Upper lobe of left lung (tissue), 6 donors: ENCODE results near the gene HTATIP2. TPM values are rescaled to one million over a fixed set of nuclear protein-coding genes. Genes with fewer than 3 reads are reported as not detected.
"Not testable (repeated sequence)": the region's sequence is repeated elsewhere in the genome, so short reads cannot be mapped to it uniquely, and the experiment has no call there.

Experiments
- ATAC-seq, 2 donors: fragments of 200-7000 bp; cut with Tn5 transposase; one replicate each; pipeline ENCODE4 v1.9.1; 2022; ENCODE audit warnings: mild to moderate bottlenecking in 2 of 2, moderate library complexity in 2 of 2; ENCODE audit not compliant: low FRiP score in 2 of 2
- DNase-seq, 2 donors: peaks; one replicate each; pipeline ENCODE4 v3.0.0-alpha.2; 2019 to 2020
- H3K27ac ChIP-seq, 4 donors: fragments of 200-600 bp; sonication (generic); one replicate each; pipeline ENCODE4 v1.5.1; 2016 to 2019
- H3K27me3 ChIP-seq, 4 donors: fragments of 200-600 bp; sonication (generic); one replicate each; pipeline ENCODE4 v1.5.1; 2017 to 2019
- H3K36me3 ChIP-seq, 4 donors: fragments of 200-600 bp; sonication (generic); one replicate each; pipeline ENCODE4 v1.5.1; 2016 to 2019
- H3K4me1 ChIP-seq, 4 donors: fragments of 200-600 bp; sonication (generic); one replicate each; pipeline ENCODE4 v1.5.1; 2018 to 2019
- H3K4me3 ChIP-seq, 4 donors: fragments of 200-600 bp; sonication (generic); one replicate each; pipeline ENCODE4 v1.5.1; 2017 to 2019; ENCODE audit warnings: mild to moderate bottlenecking in 2 of 4, moderate library complexity in 1 of 4
- H3K9me3 ChIP-seq, 4 donors: fragments of 200-600 bp; sonication (generic); one replicate each; pipeline ENCODE4 v1.5.1; 2018 to 2019
- EP300 ChIP-seq, 4 donors: sonication (generic); formaldehyde crosslinking; IDR thresholded peaks; one replicate each; pipeline ENCODE4 v1.5.1; 2017; ENCODE audit warnings: antibody characterized with exemption in 4 of 4, control low read depth in 2 of 4
- POLR2A ChIP-seq, 4 donors: fragments of 450-650 bp; IDR thresholded peaks; one replicate each; pipeline ENCODE4 v1.5.1; 2016 to 2017; ENCODE audit warnings: antibody characterized with exemption in 4 of 4, mild to moderate bottlenecking in 2 of 4
- POLR2AphosphoS5 ChIP-seq, 2 donors: sonication (generic); formaldehyde crosslinking; IDR thresholded peaks; one replicate each; pipeline ENCODE4 v1.5.1; 2017; ENCODE audit warnings: antibody characterized with exemption in 2 of 2
- WGBS, 2 donors: methylation state at CpG; one replicate each; pipeline ENCODE4 v1.1.5; 2017 to 2018; 5-methylcytosine and 5-hydroxymethylcytosine counted together
- total RNA-seq, 6 donors: library from RNA; depleted of rRNA in 4 of 6; stranded (reverse); fragments of >200 nt in 4 of 6; gene quantifications; one replicate each; pipeline versions ENCODE4 v1.1.0 to v1.2.1, GENCODE V29; 2016 to 2021
- TF ChIP-seq, protein P1 (sequence below), 6 experiments: fragments of 450-650 bp in 4 of 6; fragments of 200-600 bp in 2 of 6; sonication (generic) in 2 of 6; IDR thresholded peaks; one replicate each; pipeline ENCODE4 v1.5.1; 2016 to 2019; ENCODE audit warnings: antibody characterized with exemption in 6 of 6
- donor health status: DM: no; HTN: no; CAD: no; lungs with moderate emphysema.
- donor health status: DM: no; HTN: yes; CAD: no; lungs with severe emphysema.

HTATIP2 gene
- total RNA-seq, 6 donors from 2014 or later: 19.9 to 97.8 (median 51.6) TPM

DNA sequence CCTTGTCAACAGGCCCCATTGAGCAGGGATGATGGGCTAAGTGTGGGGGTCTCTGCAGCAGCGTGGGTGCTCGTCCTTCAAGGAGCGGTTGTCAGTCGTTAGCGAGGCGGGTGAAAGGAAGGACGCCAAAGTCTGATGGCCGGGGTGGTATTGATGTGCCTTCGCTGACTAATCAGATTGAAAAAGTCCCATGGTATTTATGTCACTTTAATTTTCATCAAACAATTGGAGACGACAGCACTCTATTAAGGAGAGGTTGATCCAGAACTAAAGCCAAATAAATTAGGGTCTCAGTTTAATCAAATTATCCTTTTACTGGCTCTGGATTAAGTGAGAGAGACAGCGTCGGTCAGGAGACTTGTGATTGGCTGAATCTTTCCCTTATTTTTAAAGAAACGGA, 9.6 kb downstream of the HTATIP2 start:
- ATAC-seq: no peak
- Histone ChIP-seq H3K9me3 (no peaks in the 10 kb centered on the region), H3K36me3 (peaks cover 7 to 48% (median 18%) of the 10 kb centered on the region in 4 donors), H3K4me3 (no peak overlapping the region), H3K27me3 (no peaks in the 10 kb centered on the region), H3K27ac (no peak overlapping the region), H3K4me1 (no peaks in the 10 kb centered on the region)
- no peak for DNase-seq
- WGBS, 2 donors: 91 to 92% methylated on average over 13 of the region's 13 CpGs
- TF ChIP-seq POLR2A (IDR thresholded peaks at IDR 0.05) (no peak), EP300 (IDR thresholded peaks at IDR 0.05) (no peak), POLR2AphosphoS5 (IDR thresholded peaks at IDR 0.05) (no peak)
- TF ChIP-seq, protein P1, sequence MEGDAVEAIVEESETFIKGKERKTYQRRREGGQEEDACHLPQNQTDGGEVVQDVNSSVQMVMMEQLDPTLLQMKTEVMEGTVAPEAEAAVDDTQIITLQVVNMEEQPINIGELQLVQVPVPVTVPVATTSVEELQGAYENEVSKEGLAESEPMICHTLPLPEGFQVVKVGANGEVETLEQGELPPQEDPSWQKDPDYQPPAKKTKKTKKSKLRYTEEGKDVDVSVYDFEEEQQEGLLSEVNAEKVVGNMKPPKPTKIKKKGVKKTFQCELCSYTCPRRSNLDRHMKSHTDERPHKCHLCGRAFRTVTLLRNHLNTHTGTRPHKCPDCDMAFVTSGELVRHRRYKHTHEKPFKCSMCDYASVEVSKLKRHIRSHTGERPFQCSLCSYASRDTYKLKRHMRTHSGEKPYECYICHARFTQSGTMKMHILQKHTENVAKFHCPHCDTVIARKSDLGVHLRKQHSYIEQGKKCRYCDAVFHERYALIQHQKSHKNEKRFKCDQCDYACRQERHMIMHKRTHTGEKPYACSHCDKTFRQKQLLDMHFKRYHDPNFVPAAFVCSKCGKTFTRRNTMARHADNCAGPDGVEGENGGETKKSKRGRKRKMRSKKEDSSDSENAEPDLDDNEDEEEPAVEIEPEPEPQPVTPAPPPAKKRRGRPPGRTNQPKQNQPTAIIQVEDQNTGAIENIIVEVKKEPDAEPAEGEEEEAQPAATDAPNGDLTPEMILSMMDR (IDR thresholded peaks at IDR 0.05): no peak

DNA sequence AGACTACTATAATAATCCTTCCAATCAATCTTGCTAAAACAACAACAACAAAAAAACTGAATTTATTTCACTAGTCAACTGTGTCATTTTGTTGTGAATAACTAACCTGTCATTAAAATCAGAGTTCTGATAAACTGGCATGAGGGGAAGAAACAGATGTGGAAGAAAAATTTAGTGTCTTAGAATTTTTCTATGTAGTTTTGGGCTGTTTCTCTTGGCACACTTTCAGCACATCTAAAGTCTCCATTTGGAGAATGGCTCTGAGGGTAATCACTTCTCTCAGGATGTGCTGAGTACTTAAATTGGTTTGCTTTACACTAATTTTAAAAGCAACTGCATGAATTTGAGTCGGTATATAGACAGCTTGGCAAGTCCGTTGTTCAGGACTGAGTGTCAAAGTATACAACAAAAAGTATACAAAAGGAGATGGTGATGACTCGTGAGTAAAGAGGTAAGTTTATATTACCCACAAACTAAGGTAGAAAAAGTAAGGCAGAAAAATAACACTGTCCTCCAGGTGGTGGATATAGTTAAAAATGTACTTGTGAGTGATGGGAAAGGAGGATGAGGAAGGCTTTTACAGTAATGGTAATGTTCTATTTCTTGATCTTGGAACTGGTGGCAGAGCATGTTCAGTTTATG, 10.2 kb downstream of the HTATIP2 start:
- no peak for TF ChIP-seq POLR2AphosphoS5 (IDR thresholded peaks at IDR 0.05)
- TF ChIP-seq EP300 (IDR thresholded peaks at IDR 0.05): no peak
- TF ChIP-seq, protein P1 (IDR thresholded peaks at IDR 0.05): no peak
- TF ChIP-seq POLR2A (IDR thresholded peaks at IDR 0.05): no peak
- 76 to 83% methylated on average over 3 of the region's 3 CpGs for WGBS, 2 donors
- peaks cover 7 to 52% (median 23%) of the 10 kb centered on the region in 4 donors for H3K36me3 ChIP-seq
- no peaks in the 10 kb centered on the region for H3K27me3 ChIP-seq
- no peak overlapping the region for H3K27ac ChIP-seq
- no peaks in the 10 kb centered on the region for H3K9me3 ChIP-seq
- ATAC-seq: no peak
- DNase-seq: no peak
- H3K4me3 ChIP-seq: no peak overlapping the region
- H3K4me1 ChIP-seq: no peaks in the 10 kb centered on the region

DNA sequence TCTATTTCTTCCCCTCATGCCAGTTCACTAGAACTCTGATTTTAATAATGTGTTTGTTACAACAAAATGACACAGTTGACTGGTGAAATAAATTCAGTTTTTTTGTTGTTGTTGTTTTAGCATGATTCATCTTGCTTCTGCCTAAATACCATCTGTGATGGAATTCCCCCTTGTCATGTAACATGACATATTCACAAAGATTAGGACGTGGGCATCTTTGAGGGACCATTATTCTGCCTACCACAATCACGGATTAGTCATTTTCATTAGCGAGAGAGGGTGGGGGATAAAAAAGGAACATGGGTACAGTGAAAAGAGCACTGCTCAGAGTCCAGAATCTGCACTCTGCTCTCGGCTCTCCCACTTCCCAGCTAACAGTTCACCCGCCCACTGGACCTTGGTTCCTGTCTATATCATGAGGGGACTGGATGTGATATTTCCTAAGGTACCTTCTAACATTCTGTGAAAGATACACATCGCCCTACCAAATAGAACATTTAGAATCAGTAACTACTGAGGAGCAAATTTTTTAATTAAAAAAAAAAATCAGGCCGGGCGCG, 11.3 kb downstream of the HTATIP2 start:
- DNase-seq: no peak

DNA sequence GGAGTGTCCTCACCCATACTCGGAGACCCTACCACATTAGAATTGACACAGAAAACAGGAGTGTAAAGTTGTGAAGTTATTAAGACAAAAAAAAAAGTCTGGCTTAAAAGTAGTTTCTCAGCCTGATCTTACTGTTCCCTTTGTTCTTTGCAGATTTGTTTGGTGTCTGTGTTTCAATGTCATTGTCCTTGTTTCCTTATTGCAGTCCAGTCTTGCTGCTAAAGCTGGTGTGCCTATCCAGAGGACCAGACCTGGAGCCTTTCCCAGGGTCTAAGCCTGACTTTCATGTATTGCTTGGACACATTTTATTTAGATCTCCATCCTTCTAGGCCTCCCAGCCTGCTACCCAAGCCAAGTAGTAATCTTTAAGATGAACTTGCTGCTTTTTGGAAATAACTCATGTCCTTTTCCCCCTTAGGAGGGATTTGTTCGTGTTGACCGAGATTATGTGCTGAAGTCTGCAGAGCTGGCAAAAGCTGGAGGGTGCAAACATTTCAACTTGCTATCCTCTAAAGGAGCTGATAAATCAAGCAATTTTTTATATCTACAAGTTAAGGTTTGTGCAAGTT, 12.7 kb downstream of the HTATIP2 start:
- H3K27ac ChIP-seq: no peak overlapping the region
- no peaks in the 10 kb centered on the region for H3K27me3 ChIP-seq
- no peak overlapping the region for H3K4me3 ChIP-seq
- H3K4me1 ChIP-seq: no peaks in the 10 kb centered on the region
- no peaks in the 10 kb centered on the region for H3K9me3 ChIP-seq
- peaks cover 7 to 61% (median 34%) of the 10 kb centered on the region in 4 donors for H3K36me3 ChIP-seq
- DNase-seq: no peak
- ATAC-seq: no peak
- WGBS, 2 donors: 89 to 97% methylated on average over 3 of the region's 3 CpGs
- no peak for TF ChIP-seq POLR2AphosphoS5 (IDR thresholded peaks at IDR 0.05)

More for the DNA sequence above, 11.3 kb downstream of the HTATIP2 start:
- Histone ChIP-seq H3K9me3 (no peaks in the 10 kb centered on the region), H3K27ac (no peak overlapping the region), H3K36me3 (peaks cover 7 to 63% (median 33%) of the 10 kb centered on the region in 4 donors), H3K4me1 (no peaks in the 10 kb centered on the region), H3K27me3 (no peaks in the 10 kb centered on the region), H3K4me3 (no peak overlapping the region)
- no peak for ATAC-seq
- WGBS, 2 donors: 92 to 97% methylated on average over 9 of the region's 9 CpGs
- TF ChIP-seq, protein P1 (IDR thresholded peaks at IDR 0.05): no peak
- TF ChIP-seq POLR2A (IDR thresholded peaks at IDR 0.05) (no peak), EP300 (IDR thresholded peaks at IDR 0.05) (no peak), POLR2AphosphoS5 (IDR thresholded peaks at IDR 0.05) (no peak)

DNA sequence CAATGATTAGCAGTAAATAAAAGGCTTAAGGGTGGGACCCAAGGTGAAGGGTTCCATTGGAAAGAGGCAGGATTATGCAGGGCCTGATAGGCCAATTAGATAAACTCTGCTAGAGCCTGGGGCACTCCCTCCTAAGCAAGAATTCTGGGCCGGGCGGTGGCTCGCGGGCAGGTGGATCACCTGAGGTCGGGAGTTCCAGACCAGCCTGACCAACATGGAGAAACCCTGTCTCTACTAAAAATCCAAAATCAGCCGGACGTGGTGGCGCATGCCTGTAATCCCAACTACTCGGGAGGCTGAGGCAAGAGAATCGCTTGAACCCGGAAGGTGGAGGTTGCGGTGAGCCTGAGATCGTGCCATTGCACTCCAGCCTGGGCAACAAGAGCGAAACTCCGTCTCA, 22.5 kb downstream of the HTATIP2 start:
- not testable (repeated sequence) for H3K27ac ChIP-seq, H3K4me3 ChIP-seq, H3K9me3 ChIP-seq, H3K27me3 ChIP-seq, ATAC-seq
- Histone ChIP-seq H3K36me3 (peaks cover 0 to 25% (median 6%) of the 10 kb centered on the region in 4 donors), H3K4me1 (peaks cover 9 to 17% (median 12%) of the 10 kb centered on the region in 4 donors)
- WGBS, 2 donors: 80 to 84% methylated on average over 15 of the region's 15 CpGs
- peak in 1 of 2 donors; percentile 62 for DNase-seq
